Measurements from ENCODE around the gene CITED1.

DNA sequence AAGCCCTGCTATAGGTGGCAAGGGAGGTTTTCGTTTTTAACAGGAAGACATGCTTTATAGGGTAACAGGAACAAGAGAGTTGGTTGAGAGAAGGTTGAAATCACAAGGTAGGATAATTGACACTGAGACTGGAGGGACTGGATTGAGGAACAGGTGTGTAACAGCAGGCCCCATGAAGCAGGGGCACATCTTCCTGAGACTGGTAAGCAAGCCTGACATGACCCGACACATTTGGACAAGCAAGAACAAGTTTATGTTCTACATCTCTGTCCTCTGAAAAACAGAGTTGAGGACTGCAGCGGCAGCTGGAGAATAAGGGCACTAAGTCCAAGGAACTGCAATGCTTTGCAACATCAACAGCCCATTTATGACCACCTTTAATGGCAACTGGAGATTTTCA is 33.9 kb downstream of the CITED1 start:
- TF ChIP-seq, protein P1, sequence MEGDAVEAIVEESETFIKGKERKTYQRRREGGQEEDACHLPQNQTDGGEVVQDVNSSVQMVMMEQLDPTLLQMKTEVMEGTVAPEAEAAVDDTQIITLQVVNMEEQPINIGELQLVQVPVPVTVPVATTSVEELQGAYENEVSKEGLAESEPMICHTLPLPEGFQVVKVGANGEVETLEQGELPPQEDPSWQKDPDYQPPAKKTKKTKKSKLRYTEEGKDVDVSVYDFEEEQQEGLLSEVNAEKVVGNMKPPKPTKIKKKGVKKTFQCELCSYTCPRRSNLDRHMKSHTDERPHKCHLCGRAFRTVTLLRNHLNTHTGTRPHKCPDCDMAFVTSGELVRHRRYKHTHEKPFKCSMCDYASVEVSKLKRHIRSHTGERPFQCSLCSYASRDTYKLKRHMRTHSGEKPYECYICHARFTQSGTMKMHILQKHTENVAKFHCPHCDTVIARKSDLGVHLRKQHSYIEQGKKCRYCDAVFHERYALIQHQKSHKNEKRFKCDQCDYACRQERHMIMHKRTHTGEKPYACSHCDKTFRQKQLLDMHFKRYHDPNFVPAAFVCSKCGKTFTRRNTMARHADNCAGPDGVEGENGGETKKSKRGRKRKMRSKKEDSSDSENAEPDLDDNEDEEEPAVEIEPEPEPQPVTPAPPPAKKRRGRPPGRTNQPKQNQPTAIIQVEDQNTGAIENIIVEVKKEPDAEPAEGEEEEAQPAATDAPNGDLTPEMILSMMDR (conservative IDR thresholded peaks at IDR 0.05 in 1 of 2, IDR thresholded peaks at IDR 0.05 in 1 of 2; ENCODE audit: low read depth in 1 of 2, low read length in 2 of 2), result no peak
- TF ChIP-seq EZH2 (IDR thresholded peaks at IDR 0.05; ENCODE audit: low read length, missing control alignments), result no peak
